HG03442 (cell line): Measurements from ENCODE around the gene WDR47.
"Not testable (repeated sequence)": the region's sequence is repeated elsewhere in the genome, so short reads cannot be mapped to it uniquely, and the experiment has no call there.

Experiments
- ATAC-seq: cut with Tn5 transposase; IDR thresholded peaks from one replicate; pipeline ENCODE4 v1.9.1; 2021; ENCODE audit warnings: mild to moderate bottlenecking, moderate library complexity; ENCODE audit not compliant: unreplicated experiment

WDR47 gene

GRCh38 chr1:109056064-109056463, 14.2 kb upstream of the WDR47 start:
- ATAC-seq: no peak

DNA sequence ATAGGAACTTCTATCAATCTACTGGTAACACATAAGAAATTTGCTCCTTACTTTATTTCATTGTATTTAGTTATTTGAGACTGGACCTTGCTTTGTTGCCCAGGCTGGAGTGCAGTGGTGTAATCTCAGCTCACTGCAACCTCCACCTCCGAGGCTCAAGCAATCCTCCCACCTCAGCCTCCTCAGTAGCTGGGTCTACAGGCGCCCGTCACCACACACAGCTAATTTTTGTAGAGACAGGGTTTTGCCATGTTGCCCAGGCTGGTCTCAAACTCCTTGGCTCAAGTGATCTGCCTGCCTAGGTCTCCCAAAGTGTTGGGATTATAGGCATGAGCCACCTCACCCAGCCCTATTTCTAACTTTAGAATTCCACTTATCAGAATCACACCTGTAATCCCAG, 10.2 kb upstream of the WDR47 start:
- ATAC-seq: not testable (repeated sequence)

GRCh38 chr1:109050228-109050995, 8.5 kb upstream of the WDR47 start:
- ATAC-seq: no peak

DNA sequence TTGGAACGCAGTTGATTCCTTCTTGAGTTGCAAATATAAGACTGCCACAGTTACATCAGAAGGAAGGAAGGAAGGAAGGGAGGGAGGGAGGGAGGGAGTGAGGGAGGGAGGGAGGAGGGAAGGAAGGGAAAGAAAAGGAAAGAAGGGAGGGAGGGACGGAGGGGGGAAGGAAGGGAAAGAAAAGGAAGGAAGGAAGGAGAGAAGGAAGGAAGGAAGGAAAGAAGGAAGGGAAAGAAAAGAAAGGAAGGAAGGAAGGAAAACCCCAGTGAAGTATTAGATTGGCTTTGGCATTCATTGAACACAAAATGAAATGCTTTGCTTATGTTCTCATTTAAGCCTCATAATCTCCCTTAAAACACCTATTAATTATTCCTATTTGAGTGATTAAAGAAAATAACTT, 6.4 kb upstream of the WDR47 start:
- ATAC-seq: no peak

GRCh38 chr1:109047339-109047738, 5.4 kb upstream of the WDR47 start:
- ATAC-seq: no peak

DNA sequence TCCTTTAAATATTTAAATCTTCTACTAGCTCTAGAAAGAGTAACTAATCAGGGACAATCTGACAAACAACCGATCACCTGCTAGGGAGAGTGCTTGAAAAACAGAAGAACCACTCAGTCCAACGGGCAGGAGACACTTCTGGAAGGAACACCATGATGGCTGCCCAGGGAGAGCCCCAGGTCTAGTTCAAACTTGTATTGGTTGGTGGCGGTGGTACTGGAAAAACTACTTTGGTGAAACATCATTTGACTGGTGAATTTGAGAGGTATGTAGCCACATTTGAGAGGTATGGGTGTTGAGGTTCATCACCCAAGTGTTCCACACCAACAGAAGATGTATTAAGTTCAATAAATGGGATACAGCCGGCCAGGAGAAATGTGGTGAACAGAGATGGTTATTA, 4.8 kb upstream of the WDR47 start:
- no peak for ATAC-seq

- no peak for ATAC-seq
Observed at GRCh38 chr1:109045595-109045994, 3.7 kb upstream of the WDR47 start.

DNA sequence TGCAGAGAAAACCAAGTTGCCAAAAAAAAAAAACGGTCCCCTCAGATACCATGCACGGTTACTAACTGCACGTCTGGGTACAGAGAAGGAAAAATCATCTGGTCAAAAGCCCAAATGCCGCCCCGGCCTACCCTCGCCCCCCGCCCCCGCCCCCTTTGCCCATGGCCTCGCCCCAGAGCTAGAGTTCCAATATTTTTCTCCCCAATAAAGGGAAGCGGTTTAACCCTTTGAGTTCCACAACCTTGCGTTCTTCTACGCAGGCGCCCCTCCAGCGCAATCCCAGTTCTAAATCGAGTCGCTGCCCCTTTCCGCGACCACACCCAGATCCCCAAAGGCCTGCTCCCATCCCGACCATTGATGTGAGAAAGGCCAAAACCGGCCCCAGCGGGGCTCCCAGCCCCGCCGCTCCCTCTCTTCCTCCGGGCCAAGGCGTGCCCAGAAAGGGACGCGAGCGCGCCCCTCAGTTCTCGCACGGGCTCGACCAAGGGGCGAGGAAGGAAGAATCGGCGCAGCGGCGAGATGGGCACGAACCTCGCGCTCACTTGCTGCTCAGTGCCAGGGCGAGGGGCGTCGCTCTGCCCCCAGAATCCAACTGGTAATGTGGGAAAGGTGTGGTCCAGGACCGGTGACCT, 797 bp downstream of the WDR47 start:
- peak; percentile 25 for ATAC-seq

DNA sequence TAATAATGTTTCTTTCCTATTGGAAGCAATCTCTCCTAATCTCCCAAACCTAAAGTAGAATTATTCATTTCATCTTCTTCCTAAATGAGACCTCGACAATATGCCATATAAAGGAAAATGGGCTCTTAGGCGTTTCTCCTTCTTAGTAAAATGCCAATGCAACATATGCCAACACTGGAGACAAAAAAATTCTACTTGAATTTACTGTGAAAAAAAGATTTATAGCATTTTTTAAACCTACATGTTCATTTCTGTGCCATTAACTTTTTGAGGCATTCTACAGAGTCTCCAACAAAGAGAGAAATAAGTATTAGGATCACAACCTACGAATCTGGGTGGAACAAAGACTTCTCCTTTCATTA, 1.3 kb downstream of the WDR47 start:
- ATAC-seq: no peak

DNA sequence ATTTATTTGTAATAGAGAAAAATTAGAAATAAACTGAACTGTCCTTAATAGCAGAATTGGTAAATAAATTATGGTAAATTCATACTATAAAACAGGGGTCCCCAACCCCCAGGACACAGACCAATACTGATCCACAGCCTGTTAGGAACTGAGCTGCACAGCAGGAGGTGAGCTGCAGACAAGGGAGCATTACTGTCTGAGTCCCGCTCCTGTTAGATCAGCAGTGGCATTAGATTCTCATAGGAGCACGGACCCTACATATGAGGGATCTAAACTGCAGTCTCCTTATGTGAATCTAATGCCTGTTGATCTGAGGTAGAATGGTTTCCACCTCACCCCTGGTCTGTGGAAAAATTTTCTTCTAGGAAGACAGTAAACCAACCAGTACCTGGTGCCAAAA, 7.5 kb downstream of the WDR47 start:
- ATAC-seq: no peak

DNA sequence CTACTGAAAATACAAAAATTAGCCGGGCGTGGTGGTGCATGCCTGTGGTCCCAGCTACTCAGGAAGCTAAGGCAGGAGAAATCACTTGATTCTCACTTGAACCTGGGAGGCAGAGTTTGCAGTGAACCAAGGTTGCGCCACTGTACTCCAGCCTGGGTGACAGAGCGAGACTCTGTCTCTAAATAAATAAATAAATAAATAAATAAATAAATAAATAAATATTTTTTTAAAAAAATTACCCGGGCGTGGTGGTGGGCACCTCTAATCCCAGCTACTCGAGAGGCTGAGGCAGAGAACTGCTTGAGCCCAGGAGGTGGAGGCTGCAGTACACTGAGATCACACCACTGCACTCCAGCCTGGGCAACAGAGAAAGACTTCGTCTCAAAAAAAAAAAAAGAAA, 12.4 kb downstream of the WDR47 start:
- not testable (repeated sequence) for ATAC-seq

- no peak for ATAC-seq
Observed at GRCh38 chr1:109027841-109028240, 14.1 kb downstream of the WDR47 start.

- ATAC-seq: no peak
Observed at GRCh38 chr1:109025694-109026093, 16.2 kb downstream of the WDR47 start.

- ATAC-seq: no peak
Observed at GRCh38 chr1:109024646-109025045, 17.3 kb downstream of the WDR47 start.

DNA sequence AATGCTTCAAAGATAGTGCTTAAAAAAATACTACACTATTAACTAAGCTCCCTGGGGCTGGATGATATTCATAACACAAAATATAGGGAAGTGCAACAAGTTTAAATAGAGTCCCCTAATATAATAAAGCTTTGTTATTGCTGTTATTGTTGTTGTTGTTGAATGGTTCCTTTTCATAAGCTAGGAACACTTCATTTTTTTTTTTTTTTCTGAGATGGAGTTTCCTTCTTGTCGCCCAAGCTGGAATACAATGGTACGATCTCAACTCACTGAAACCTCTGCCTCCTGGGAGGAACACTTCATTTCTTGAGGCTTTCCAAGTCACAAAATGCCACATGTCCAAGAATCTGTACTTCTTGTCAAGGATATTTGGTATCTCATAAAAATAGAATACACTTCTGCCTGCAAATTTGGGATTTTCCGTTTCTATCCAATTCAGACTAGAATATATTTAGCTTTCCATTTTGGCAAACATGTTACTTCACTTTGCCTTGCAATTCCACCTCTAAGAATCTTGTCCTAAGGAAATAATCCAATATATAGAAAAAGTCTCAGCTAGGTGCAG, 21.1 kb downstream of the WDR47 start:
- ATAC-seq: no peak

DNA sequence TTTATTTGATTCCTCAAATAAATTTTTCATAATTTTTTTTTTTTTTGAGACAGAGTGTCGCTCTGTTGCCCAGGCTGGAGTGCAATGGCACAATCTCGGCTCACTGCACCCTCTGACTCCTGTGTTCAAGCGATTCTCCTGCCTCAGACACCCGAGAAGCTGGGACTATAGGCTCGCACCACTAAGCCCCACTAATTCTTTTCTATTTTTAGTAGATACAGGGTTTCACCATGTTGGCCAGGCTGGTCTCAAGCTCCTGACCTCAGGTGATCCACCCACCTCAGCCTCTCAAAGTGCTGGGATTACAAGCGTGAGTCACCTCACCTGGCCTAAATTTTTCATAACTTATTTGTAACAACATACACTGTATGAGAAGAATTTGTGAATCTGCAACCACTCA, 24.2 kb downstream of the WDR47 start:
- ATAC-seq: not testable (repeated sequence)

- no peak for ATAC-seq
Observed at GRCh38 chr1:109017134-109017533, 24.8 kb downstream of the WDR47 start.

- ATAC-seq: no peak
Observed at GRCh38 chr1:109011335-109011734, 30.6 kb downstream of the WDR47 start.

- not testable (repeated sequence) for ATAC-seq
Observed at GRCh38 chr1:108996622-108997021, 45.3 kb downstream of the WDR47 start.

- no peak for ATAC-seq
Observed at GRCh38 chr1:108983114-108983513, 58.8 kb downstream of the WDR47 start.

DNA sequence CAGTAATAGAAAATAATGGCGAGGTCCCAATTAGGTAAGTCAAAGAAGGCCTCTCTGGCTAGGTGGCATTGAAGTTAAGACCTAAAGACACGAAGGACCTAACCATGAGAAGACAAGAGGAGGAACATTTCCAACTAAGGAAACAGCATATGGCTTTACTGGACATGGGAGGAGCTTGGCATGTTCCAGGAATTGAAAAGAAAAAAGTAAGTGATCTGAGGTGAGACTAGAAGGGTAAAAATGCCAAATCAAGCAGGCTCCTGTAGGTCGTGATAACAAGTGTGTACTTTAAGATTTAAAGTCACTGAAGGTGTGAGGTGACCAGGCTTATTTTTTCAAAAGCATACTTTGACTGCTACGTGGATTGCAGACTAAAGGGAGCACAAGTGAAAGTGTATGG, 65.2 kb downstream of the WDR47 start:
- ATAC-seq: no peak

- ATAC-seq: no peak
Observed at GRCh38 chr1:108972951-108973350, 69.0 kb downstream of the WDR47 start.
